K562 (cell line): Measurements from ENCODE around the gene PLXNA2. TPM values are rescaled to one million over a fixed set of nuclear protein-coding genes. Genes with fewer than 3 reads are reported as not detected.

ENCODE experiments used
- polyA plus RNA-seq, 8 experiments: library from polyadenylated mRNA; depleted of rRNA in 4 of 8; stranded (reverse) in 5 of 8; unstranded in 3 of 8; fragments of >200 nt; fragmentation: Nextera tagmentation in 2 of 8; fragmentation: Illumina TruSeq in 1 of 8; extraction: Ambion mirVana in 2 of 8; extraction: Trizol in 1 of 8; gene quantifications; 2 replicates each; pipeline versions ENCODE4 v1.2.1 to v1.2.3, GENCODE V29; 2011 to 2014; ENCODE audit warnings: inconsistent platforms in 1 of 8, missing spikeins in 1 of 8
- small RNA-seq: library from RNA; depleted of rRNA; stranded (forward); fragments of <200 nt; gene quantifications from one replicate; pipeline ENCODE3, GENCODE V24; 2014
- total RNA-seq, 7 experiments: library from RNA; depleted of rRNA in 6 of 7; stranded (reverse); fragments of >200 nt in 6 of 7; fragmentation: Illumina TruSeq in 2 of 7; extraction: Trizol in 2 of 7; gene quantifications; 2 replicates each; pipeline versions ENCODE4 v1.2.1 to v1.2.3, GENCODE V29; 2011 to 2021; ENCODE audit warnings: low replicate concordance in 1 of 7

Gene PLXNA2
- total and polyA plus RNA-seq, 9 of the 15 experiments (the other 6 are each of a cell fraction or from before 2014, with no cell fraction given) = 0.01 to 1.3 (median 0.32) TPM

Small RNA genes within 50 kb of the gene (small RNA-seq; reads per million reads assigned to genes)
- gene AL606753.1 = not detected
